ENCODE measurements around the gene TNFAIP8.

The TNFAIP8 gene

DNA sequence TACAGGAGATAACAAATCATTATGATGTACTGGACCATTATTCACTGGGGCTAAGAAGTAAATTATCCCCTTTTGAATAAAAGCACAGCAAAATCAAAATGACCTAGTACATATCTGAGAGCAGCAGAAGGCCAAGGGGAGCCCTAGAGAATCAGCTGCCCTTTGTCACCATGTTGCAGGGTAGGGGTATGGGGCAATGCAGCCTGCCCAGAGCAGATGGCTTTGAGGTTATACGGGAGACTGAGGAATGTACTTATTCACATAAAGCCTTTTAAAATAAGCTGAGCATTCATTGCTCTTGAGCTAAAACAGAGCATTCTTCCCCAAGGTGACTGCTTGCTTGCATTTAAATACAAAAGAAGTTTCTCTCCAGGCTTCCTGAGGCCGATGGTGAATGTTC lies 2.6 kb upstream of the TNFAIP8 start:
- no peak for DNase-seq

- no peak for DNase-seq
These were observed 2.0 kb upstream of the TNFAIP8 start for GRCh38 chr5:119353686-119354366.

GRCh38 chr5:119354537-119355243 lies 1.1 kb upstream of the TNFAIP8 start:
- no peak for DNase-seq

DNA sequence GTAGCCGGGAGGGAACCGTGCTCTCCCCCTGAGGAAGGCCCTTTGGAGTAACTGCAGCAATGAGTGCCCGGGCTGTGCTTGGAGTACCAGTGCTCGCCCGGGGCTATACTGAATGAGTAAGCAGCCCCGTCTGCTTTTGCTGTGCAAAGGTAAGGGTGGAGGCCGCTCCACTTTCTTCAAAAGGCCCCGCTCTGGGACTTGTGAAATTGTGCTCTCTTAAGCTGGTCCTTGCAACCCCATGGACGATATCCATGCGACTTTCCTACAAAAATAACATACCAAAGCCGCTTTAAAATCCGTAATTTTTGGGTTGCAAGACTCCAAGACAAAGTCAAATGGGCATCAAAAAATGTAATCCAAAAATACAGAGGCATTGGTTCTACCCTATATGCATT lies 578 bp upstream of the TNFAIP8 start:
- peak; percentile 97 for DNase-seq

GRCh38 chr5:119356612-119357188 lies 881 bp downstream of the TNFAIP8 start:
- no peak for DNase-seq

DNA sequence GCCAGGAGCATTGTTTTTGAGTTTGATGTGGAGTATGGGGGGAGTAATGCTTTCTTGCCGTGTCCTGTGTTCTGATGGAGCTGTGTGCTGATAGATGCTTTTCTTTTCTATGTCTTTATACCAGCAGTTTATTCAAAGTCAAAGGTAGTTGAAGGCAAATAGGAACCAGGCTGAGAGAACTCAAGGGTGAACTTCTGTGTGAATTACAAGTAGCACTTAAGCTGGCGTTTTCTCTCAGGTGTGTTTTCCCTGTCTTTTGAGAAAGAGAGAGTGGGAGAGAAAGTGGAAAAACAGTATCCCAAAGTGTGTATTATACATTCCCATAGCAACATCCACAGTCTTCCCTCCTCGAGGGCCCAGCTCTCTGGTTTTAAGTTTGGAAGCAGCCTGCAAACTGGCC lies 1.5 kb downstream of the TNFAIP8 start:
- no peak for DNase-seq

GRCh38 chr5:119357808-119358529 lies 2.1 kb downstream of the TNFAIP8 start:
- no peak for DNase-seq

- DNase-seq, result no peak
These were observed 2.7 kb downstream of the TNFAIP8 start for GRCh38 chr5:119358530-119358900.

- peak; percentile 68 for DNase-seq
These were observed 3.2 kb downstream of the TNFAIP8 start for GRCh38 chr5:119358901-119359603.

- DNase-seq, result no peak
These were observed 4.1 kb downstream of the TNFAIP8 start for GRCh38 chr5:119359737-119360413.

DNA sequence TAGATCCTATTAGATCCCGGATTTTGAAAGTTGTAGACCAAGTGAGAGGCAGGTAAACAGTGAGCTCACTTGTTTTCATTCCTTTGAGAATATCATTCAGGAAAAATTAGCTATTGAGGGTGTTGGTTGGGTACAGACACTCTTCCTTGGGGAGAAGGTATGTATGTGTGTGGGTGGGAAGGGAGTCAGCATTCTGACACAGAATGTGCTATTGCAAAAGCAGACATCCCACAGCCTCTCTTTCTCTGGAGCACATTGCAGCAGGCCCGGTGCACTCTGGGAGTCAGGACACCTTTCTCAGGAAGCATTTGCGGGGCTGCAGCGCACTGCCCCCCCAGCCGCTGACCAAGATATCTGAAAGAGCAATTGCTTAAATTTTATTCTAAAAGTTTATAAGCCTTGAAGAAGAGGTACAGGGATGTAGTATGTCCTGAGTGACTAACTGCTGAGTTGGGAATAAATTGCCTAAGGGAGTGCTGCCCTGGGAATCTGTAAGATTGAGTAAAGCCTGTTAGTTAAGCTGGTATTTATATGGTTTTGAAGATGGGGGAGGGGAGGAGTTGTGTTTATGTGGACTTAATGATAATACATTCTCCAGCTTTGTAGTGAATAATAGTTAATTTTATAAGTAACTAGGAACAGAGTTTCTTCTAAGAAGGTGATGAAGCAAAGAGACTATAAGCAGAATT lies 5.2 kb downstream of the TNFAIP8 start:
- DNase-seq, result peak; percentile 63

DNA sequence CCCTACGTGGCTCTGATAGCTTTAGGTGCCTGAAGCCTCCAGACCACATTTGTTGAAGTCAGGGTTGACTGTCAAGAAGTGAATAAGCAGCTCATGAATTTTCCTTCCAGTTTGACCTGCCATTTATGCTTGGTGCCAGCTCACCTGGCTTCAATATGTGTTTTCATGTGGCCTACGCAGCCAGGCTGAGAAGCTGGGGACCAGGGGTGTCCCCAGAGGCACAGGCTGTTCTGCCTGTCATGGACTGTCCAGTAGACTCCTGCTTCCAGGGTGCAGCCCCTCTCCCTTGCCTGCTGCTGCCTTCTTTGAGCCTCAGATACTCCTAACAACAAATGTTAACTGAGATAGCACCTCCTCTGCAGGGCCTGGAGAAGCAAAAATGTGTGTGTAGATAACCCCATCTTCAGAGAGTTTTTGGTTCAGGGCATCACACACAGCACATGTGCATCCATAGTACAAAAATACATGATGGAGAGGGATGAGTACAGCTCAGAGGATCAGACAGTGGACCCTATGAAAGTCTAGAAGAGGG lies 5.8 kb downstream of the TNFAIP8 start:
- no peak for DNase-seq

- no peak for DNase-seq
These were observed 6.9 kb downstream of the TNFAIP8 start for GRCh38 chr5:119362714-119363113.

DNA sequence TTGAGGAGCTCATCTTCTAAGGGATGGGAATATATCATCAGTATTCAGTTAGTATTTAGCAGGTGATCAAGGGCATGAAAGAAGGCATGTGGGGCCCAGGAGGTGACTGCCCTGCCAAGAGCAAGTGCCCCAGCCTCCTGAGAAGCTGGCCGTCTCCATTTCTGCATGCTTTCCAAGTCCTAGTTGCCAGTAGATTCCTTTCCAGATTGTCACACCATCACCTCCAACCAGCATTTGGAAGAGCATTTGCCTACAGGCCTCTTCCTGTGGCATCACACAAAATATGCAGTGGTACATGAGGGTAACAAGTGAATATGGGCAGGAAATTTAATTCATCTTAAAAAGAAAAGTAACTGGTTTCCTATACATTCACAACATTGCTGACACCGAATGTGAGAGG lies 7.5 kb downstream of the TNFAIP8 start:
- no peak for DNase-seq

DNA sequence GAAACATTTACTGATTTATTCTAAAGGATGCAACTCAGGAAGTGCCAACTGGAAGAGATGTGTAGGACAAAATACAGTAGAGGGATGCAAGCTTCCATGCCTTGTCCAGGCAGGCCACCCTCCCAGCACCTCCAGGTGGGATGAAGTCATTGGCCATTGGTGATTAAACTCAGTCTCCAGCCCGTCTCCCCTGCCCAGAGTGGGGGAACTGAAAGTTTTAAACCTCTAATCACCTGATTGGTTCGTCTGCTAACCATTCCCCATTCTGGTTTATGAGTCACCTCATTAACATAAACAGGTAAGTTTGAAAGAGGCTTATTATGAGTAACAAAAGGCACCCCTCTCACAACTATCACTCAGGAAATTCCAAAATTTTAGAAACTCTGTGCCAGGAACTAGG lies 8.1 kb downstream of the TNFAIP8 start:
- DNase-seq, result no peak

GRCh38 chr5:119365847-119366539 lies 10.2 kb downstream of the TNFAIP8 start:
- no peak for DNase-seq

- DNase-seq, result no peak
These were observed 10.7 kb downstream of the TNFAIP8 start for GRCh38 chr5:119366540-119366881.

GRCh38 chr5:119367502-119368237 lies 11.9 kb downstream of the TNFAIP8 start:
- no peak for DNase-seq

GRCh38 chr5:119368238-119368630 lies 12.4 kb downstream of the TNFAIP8 start:
- DNase-seq, result no peak

DNA sequence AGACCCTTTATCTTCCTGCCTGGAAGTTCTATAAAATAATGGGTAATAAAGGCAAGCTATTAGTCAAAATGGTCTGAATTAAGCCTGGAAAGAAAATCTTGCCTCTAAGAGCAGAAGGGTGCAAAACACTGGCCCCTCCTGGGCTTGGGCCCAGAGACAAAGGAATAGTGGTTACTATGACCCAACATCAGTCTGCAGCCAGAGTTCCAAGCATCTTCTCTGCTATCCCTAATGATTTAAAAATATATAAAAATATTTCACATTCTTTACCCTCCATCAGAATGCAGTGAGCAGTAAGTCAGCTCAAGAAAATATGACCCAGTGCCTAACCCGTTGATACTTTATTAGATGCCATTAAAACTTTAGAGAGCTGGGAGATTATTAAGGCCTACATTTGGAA lies 14.7 kb downstream of the TNFAIP8 start:
- no peak for DNase-seq
